Lung (tissue), 12 donors: ENCODE results near the gene ENPP4. TPM values are rescaled to one million over a fixed set of nuclear protein-coding genes. Genes with fewer than 3 reads are reported as not detected.
"Not testable (repeated sequence)": the region's sequence is repeated elsewhere in the genome, so short reads cannot be mapped to it uniquely, and the experiment has no call there.

Experiments used
- ATAC-seq: fragments of 200-7000 bp; cut with Tn5 transposase; one replicate; pipeline ENCODE4 v1.9.1; 2020; ENCODE audit warnings: moderate number of reproducible peaks; ENCODE audit not compliant: insufficient read depth, low FRiP score
- DNase-seq, 3 donors: peaks; one replicate each; pipeline ENCODE4 v3.0.0-alpha.2; 2013 to 2017
- H3K27ac ChIP-seq, 2 donors: one replicate each; pipeline ENCODE4 v1.5.1; 2013; ENCODE audit warnings: mild to moderate bottlenecking in 2 of 2, moderate library complexity in 2 of 2, control low read depth in 1 of 2, inconsistent platforms in 1 of 2, low read depth in 1 of 2, low read length in 1 of 2
- H3K27me3 ChIP-seq, 3 donors: one replicate each; pipeline ENCODE4 v1.5.1; 2013; ENCODE audit warnings: low read length in 2 of 3; ENCODE audit not compliant: control insufficient read depth in 3 of 3, insufficient read depth in 3 of 3
- H3K36me3 ChIP-seq, 4 donors: one replicate each; pipeline ENCODE4 v1.5.1; 2013; ENCODE audit warnings: low read length in 4 of 4, mild to moderate bottlenecking in 1 of 4, moderate library complexity in 1 of 4; ENCODE audit not compliant: control insufficient read depth in 4 of 4, insufficient read depth in 4 of 4
- H3K4me1 ChIP-seq, 5 donors: one replicate each; pipeline ENCODE4 v1.5.1; 2013; ENCODE audit warnings: low read length in 5 of 5, mild to moderate bottlenecking in 2 of 5, moderate library complexity in 1 of 5; ENCODE audit not compliant: control insufficient read depth in 5 of 5, insufficient read depth in 5 of 5
- H3K4me3 ChIP-seq: one replicate; pipeline ENCODE4 v1.5.1; 2013; ENCODE audit warnings: mild to moderate bottlenecking, control low read depth, moderate library complexity
- H3K9ac ChIP-seq, 2 donors: one replicate each; pipeline ENCODE4 v1.5.1; 2013; ENCODE audit warnings: low read length in 2 of 2, control low read depth in 1 of 2; ENCODE audit not compliant: insufficient read depth in 1 of 2
- H3K9me3 ChIP-seq, 4 donors: one replicate each; pipeline ENCODE4 v1.5.1; 2013; ENCODE audit warnings: low read length in 3 of 4, mild to moderate bottlenecking in 1 of 4, moderate library complexity in 1 of 4; ENCODE audit not compliant: control insufficient read depth in 4 of 4, insufficient read depth in 3 of 4
- CTCF ChIP-seq: IDR thresholded peaks from 2 replicates; pipeline ENCODE4 v1.5.1; 2012; ENCODE audit warnings: mild to moderate bottlenecking; ENCODE audit errors: control extremely low read depth, extremely low read depth
- WGBS, 2 donors: extraction: QIAGEN DNeasy Blood & Tissue Kit; methylation state at CpG; one replicate each; pipeline ENCODE4 v1.1.7; 2013; 5-methylcytosine and 5-hydroxymethylcytosine counted together
- polyA plus RNA-seq, 2 donors: library from polyadenylated mRNA; stranded (reverse); fragments of 200-250 nt; gene quantifications; one replicate each; pipeline ENCODE4 v1.2.1, GENCODE V29; 2013
- total RNA-seq, 2 donors: library from RNA; depleted of rRNA in 1 of 2; stranded (reverse); fragments of >200 nt in 1 of 2; gene quantifications; one replicate each; pipeline ENCODE4 v1.2.1, GENCODE V29; 2014 to 2021
- donor health status: control.
- donor health status: control.
- donor health status: Bipolar disorder and iron deficiency.
- donor health status: healthy.
- donor health status: DM: yes; HTN: yes; CAD: no.

ENPP4 gene
- total and polyA plus RNA-seq, 4 donors, result 6.8 to 30.5 (median 22.8) TPM

- H3K9me3 ChIP-seq, result no peaks in the 10 kb centered on the region
- DNase-seq (no peak), ATAC-seq (no peak)
- H3K9ac ChIP-seq, result no peak overlapping the region
- no peaks in the 10 kb centered on the region for H3K36me3 ChIP-seq
- 45 to 70% methylated on average over 3 of the region's 3 CpGs for WGBS, 2 donors
- no peak overlapping the region for H3K4me3 ChIP-seq
- no peak overlapping the region for H3K27ac ChIP-seq
- H3K4me1 ChIP-seq, result peaks cover 0 to 9% (median 2%) of the 10 kb centered on the region in 5 donors
- TF ChIP-seq CTCF, result no peak
- peaks cover 0 to 27% (median 10%) of the 10 kb centered on the region in 3 donors for H3K27me3 ChIP-seq
Observed at GRCh38 chr6:46128476-46128875, 1.3 kb upstream of the ENPP4 start.

GRCh38 chr6:46129291-46129628 is 529 bp upstream of the ENPP4 start:
- 4 to 5% methylated on average over 10 of the region's 10 CpGs for WGBS, 2 donors

GRCh38 chr6:46130666-46131065 is 877 bp downstream of the ENPP4 start:
- 26 to 37% methylated on average over 4 of the region's 4 CpGs for WGBS, 2 donors
- Histone ChIP-seq H3K9ac (peak overlapping the region in 1 of 2 donors; percentile 61), H3K36me3 (no peaks in the 10 kb centered on the region), H3K4me3 (peak overlapping the region; percentile 10), H3K4me1 (peaks cover 0 to 9% (median 2%) of the 10 kb centered on the region in 5 donors), H3K9me3 (no peaks in the 10 kb centered on the region), H3K27ac (peak overlapping the region; percentile 37 to 40), H3K27me3 (peaks cover 0 to 27% (median 10%) of the 10 kb centered on the region in 3 donors)
- no peak for TF ChIP-seq CTCF
- ATAC-seq (no peak), DNase-seq (peak in 2 of 3 donors; percentile 9 to 29)

More at GRCh38 chr6:46129291-46129628, 529 bp upstream of the ENPP4 start:
- H3K4me1 ChIP-seq, result peaks cover 0 to 9% (median 2%) of the 10 kb centered on the region in 5 donors
- peak overlapping the region; percentile 78 to 83 for H3K27ac ChIP-seq
- H3K36me3 ChIP-seq, result no peaks in the 10 kb centered on the region
- TF ChIP-seq CTCF, result no peak
- ATAC-seq, result peak; percentile 7
- no peaks in the 10 kb centered on the region for H3K9me3 ChIP-seq
- DNase-seq, result no peak
- peaks cover 0 to 27% (median 10%) of the 10 kb centered on the region in 3 donors for H3K27me3 ChIP-seq
- peak overlapping the region; percentile 64 for H3K4me3 ChIP-seq
- peak overlapping the region; percentile 39 to 55 for H3K9ac ChIP-seq

- not testable (repeated sequence) for ATAC-seq, H3K36me3 ChIP-seq
Observed at GRCh38 chr6:46131291-46131690, 1.5 kb downstream of the ENPP4 start.

More at GRCh38 chr6:46131291-46131690, 1.5 kb downstream of the ENPP4 start:
- not testable (repeated sequence) for H3K4me3 ChIP-seq, DNase-seq, H3K9ac ChIP-seq, H3K9me3 ChIP-seq, H3K27ac ChIP-seq, H3K4me1 ChIP-seq
- peaks cover 0 to 28% (median 10%) of the 10 kb centered on the region in 3 donors for H3K27me3 ChIP-seq
- 96 to 100% methylated on average over 1 of the region's 1 CpG for WGBS, 2 donors
